HG03571 (cell line): ENCODE measurements around the gene POTEF.
"Not testable (repeated sequence)": the region's sequence is repeated elsewhere in the genome, so short reads cannot be mapped to it uniquely, and the experiment has no call there.

Experiments
- ATAC-seq: cut with Tn5 transposase; IDR thresholded peaks from one replicate; pipeline ENCODE4 v1.9.1; 2021; ENCODE audit not compliant: unreplicated experiment

Gene POTEF

GRCh38 chr2:130129120-130129829 is at the start of gene POTEF:
TSS of gene POTEF (minus strand) at chr2:130129222. CDS start at chr2:130120515, 8,707 bp downstream.
- not testable (repeated sequence) for ATAC-seq

DNA sequence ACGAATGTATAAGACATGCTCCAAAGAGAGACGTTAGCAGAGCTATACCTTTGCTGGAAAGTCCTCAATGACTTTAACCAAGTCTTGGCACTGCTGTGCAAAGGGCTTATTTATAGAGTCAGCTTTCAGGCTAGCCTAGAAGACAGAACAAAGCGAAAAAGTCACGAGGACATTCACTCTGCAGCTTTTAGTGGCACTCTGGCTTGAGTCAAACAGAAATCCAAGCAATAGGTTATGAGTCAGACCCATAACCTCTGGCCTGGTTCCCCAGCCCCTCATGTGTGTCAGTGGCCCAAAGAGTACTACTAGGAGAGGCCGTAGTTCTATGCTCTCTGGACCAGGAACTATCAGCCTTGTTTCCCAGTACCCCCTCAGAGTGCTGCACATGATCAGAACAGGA is 45.8 kb upstream of the POTEF start:
- not testable (repeated sequence) for ATAC-seq

GRCh38 chr2:130169896-130170295 is 40.9 kb upstream of the POTEF start:
- ATAC-seq = no peak

- ATAC-seq = not testable (repeated sequence)
Measured at GRCh38 chr2:130169163-130169562, 40.1 kb upstream of the POTEF start.

DNA sequence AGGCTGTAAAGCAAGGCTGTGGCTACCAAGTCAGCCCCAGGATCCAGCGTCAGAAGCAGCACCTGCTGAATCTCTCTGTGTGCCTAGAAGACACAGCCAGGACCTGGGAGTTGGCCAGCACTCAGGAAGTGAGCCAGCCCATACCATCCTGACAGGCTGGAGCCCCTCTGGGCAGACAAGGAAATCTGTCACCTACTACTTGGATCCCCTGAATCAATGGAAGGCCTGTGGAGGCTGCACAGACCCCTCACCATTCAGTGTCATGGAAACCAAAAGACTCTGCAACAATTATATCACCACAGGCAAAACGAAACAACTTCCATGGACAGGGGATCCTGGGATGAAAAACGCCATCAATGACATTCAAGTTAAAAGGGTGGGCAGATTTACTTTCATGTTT is 37.6 kb upstream of the POTEF start:
- not testable (repeated sequence) for ATAC-seq

GRCh38 chr2:130165293-130166016 is 36.4 kb upstream of the POTEF start:
- no peak for ATAC-seq

DNA sequence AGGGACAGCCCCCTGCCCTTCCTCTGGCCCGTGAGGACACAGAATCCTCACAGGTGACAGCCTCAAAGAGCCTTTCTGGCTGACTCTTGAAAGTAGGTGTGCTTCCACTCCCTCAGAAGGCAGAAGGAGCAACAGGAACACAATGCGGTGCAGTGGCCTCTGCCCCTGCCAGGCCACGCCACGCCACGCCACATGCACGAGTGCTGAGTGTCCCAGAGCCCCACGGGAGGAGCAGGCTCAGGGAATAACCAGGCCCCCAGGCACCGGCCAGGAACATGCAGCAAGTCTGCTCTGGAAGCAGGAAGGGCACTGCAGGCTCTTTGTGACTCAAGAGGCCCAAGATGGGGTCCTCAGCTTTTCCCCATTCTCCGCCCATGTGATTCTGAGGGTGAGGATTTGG is 33.9 kb upstream of the POTEF start:
- no peak for ATAC-seq

DNA sequence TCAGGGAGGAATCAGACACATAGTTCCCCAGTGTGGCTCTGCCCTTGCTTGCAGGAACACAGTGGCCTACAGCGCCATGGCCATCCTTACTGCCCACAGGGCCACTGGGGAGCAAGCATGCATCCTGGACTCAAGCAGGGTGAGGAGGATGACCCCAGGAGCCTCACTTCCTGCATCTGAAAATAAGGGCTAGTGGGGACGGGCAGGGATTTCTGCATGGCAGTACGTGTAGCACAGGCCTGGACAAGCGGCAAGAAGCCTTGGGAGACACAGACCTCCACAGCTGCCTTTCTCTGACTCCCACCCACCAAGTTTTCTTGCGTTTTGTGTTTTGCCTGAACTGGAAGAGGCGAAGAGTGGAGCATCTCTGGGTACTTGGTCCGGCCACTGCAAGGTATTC is 33.5 kb upstream of the POTEF start:
- not testable (repeated sequence) for ATAC-seq

GRCh38 chr2:130160838-130161705 is 32.0 kb upstream of the POTEF start:
- not testable (repeated sequence) for ATAC-seq

GRCh38 chr2:130160131-130160530 is 31.1 kb upstream of the POTEF start:
- no peak for ATAC-seq

- not testable (repeated sequence) for ATAC-seq
Measured at GRCh38 chr2:130159376-130159775, 30.4 kb upstream of the POTEF start.

DNA sequence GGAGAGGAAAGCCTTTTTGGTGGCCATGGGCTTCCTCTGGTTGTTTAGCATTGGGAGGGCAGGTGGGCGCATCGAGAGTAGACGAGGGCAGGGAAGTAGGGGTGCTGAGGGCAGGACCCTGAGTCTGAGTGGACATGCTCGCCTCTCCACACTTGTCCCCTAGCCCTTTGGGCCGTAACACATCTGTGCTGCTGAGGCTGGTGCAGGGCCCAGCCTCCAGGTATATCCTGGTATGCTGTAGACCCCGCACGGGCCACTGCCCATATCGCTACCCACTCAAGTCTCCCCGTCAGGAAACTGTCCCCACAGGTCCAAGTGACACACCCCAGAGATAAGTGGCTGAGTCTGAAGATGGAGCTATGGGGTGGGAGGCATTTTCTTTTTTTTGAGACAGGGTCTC is 29.6 kb upstream of the POTEF start:
- no peak for ATAC-seq

DNA sequence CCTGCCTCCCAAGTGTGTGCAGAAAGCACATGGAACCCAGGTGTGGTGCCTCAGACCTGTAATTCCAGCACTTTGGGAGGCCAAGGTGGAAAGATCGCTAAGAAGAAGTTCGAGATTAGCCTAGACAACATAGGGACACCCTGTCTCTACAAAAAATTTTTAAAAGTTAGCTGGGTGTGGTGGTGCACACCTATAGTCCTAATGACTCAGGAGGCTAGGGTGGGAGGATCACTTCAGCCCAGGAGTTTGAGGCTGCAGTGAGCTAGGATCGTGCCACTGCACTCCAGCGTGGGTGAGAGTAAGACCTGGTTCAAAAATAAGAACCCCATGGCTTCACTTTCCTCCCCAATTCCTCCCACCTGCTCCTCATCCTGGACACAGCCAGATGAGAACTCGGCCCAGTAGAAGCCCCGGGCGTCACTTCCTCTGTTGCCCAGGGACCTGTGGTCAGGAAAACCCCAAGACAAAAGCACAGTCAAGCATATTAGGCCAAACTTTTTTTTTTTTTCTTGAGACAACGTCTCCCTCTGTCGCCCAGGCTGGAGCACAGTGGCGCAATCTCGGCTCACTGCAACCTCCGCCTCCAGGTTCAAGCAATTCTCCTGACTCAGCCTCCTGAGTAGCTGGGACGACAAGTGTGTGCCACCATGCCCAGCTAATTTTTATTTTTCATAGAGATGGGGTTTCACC is 28.9 kb upstream of the POTEF start:
- ATAC-seq = peak; percentile 86

DNA sequence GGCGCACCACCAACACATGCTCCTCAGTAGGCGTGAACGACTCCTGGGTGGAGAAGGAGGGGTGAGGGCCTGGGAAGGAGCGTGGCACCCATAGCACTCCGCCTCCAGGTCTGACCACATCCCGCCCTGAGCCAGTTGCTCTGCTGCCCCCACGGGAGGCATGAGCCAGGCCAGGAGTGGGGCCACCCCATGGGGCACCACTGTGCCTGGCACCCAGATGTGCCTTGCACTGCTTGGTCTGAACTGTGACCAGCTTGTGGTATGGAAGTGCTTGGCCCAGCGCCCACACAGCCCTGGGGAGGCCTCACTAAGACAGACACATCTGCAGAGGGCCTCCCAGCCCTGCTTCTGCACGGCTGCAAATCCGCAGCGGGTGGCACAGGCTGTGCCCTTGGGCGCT is 28.3 kb upstream of the POTEF start:
- ATAC-seq = peak; percentile 30

DNA sequence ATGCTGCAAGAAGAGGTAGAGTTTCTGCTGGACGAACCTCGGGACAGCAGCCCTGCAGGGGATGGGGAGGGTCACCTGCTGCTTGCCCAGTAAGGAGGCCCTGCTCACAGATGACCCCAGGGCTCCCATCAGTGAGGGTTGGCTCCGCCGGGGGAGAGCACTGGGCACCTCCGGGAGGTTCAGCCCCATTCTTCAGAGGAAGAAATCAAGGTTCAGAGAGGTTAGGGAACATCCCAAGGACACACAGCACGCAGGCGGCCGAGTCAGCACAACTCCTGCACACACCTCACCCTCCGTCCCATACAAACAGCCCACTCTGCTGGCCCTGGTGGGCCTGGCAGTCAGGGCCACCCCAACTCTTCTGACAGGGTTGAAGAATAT is 27.6 kb upstream of the POTEF start:
- ATAC-seq = no peak

DNA sequence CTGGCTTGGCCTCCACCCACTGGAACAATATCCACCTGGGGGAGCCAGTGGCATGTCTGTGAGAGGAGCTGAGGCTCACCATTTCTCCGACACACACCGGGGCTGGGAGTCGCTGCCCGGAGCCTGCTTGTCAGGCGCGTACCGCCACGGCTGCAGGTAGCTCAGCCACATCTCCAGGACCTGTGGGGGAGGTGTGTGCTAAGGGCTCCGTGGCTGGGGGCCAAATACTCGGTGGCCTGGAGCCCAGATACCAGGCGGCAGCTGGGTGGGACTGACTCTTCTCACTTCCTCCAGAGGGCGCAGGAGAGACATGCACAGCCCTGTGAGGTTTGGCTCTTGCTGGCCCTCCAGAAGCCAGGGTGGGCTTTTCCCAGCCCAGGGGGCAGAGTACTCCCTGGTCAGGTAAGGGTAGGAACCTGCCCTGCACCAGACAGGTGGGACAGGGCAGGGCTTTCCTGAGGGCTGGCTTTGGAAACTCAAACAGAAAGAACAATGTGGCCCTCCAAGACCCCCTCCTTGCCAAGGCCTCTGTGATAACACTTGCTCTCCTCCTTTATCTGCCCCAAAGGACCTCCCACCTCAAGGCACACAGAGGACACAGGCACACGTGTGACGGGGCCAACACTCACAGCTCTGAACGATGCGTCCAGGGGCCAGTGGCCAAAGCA is 27.1 kb upstream of the POTEF start:
- ATAC-seq = not testable (repeated sequence)

DNA sequence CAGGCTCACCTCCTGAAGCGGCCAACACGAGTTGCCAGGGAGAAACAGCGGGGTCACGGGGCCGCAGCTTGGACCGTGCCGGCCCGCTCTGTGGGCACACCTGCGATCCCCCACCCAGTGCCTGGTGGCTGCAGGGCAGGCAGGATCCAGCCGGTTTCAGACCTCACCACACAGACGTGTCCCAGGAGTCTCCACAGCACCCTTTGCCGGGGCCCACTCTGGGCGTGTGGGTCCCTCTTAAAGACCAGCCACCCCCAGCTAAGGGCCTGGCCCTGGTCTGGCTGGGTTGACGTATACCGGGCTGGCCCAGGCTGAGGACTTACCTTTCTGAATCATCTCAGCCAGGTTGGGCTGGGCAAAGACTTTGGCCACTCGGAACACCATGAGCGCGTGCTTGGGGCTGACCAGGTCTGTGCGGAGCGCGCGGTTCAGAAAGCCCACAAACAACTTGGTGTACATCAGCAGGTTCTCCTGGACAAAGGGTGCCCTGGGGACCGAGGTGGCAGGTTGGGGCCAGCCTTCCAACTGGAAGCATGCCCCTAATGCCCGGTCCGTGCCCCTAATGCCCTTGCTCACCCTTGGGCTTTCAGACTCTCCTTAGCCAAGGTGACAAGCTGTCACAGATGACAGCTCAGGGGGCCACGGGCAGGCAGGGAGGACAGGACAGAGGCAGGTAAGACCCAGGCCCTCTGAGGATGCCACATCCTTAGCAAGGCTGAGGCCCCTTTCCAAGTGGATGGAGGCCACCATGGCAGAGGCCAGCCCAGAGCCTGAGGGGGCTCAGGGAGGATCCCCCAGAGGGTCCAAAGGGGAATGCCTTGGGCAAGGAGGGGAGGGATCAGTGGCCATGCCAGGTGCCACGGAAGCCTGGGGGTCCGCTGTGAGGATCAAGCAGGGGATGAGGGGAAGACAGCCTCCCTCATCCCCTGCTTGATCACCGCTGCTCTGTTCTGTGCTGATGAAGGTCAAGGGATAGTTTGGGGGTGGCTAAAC is 26.0 kb upstream of the POTEF start:
- ATAC-seq = no peak

GRCh38 chr2:130154423-130154770 is 25.4 kb upstream of the POTEF start:
- ATAC-seq = not testable (repeated sequence)

GRCh38 chr2:130153721-130154422 is 24.9 kb upstream of the POTEF start:
- not testable (repeated sequence) for ATAC-seq
